HFFc6 (cell line): Measurements from ENCODE around the gene TOR1A. TPM values are rescaled to one million over a fixed set of nuclear protein-coding genes. Genes with fewer than 3 reads are reported as not detected.
"Not testable (repeated sequence)": the region's sequence is repeated elsewhere in the genome, so short reads cannot be mapped to it uniquely, and the experiment has no call there.

Source experiments
- DNase-seq: peaks from one replicate; pipeline ENCODE4 v3.0.0-alpha.2; 2018
- H3K27ac Mint-ChIP-seq: 2 replicates; pipeline ENCODE4 v1.8.0; 2020; ENCODE audit warnings: mild to moderate bottlenecking, mixed read lengths
- H3K27me3 Mint-ChIP-seq: 2 replicates; pipeline ENCODE4 v1.8.0; 2021; ENCODE audit warnings: mild to moderate bottlenecking, moderate library complexity, mixed read lengths; ENCODE audit not compliant: insufficient read depth
- H3K36me3 Mint-ChIP-seq: 2 replicates; pipeline ENCODE4 v1.8.0; 2021; ENCODE audit warnings: low read depth, mixed read lengths
- H3K4me1 Mint-ChIP-seq: 2 replicates; pipeline ENCODE4 v1.8.0; 2020; ENCODE audit warnings: low read depth, mixed read lengths
- H3K4me3 Mint-ChIP-seq: 2 replicates; pipeline ENCODE4 v1.8.0; 2020; ENCODE audit warnings: mild to moderate bottlenecking, moderate library complexity, mixed read lengths
- H3K9me3 Mint-ChIP-seq: 2 replicates; pipeline ENCODE4 v1.8.0; 2020; ENCODE audit warnings: mild to moderate bottlenecking, mixed read lengths
- total RNA-seq, 6 experiments: library from RNA; stranded (reverse); fragmentation: NEBNext Ultra II Directional; extraction: Animal tissue kit (Norgen Biotek cat#: 25700); gene quantifications; 2 replicates in 1 of 6; 3 replicates in 5 of 6; pipeline ENCODE4 v1.2.3, GENCODE V29; 2021
- TF ChIP-seq, protein P1 (sequence below): fragments of 200-600 bp; sonication (generic); IDR thresholded peaks from 2 replicates; pipeline ENCODE4 v1.5.0; 2021; ENCODE audit warnings: antibody characterized with exemption, mild to moderate bottlenecking

TOR1A gene
- total RNA-seq, 6 experiments from 2014 or later, result 59.1 to 70.5 (median 67.1) TPM

DNA sequence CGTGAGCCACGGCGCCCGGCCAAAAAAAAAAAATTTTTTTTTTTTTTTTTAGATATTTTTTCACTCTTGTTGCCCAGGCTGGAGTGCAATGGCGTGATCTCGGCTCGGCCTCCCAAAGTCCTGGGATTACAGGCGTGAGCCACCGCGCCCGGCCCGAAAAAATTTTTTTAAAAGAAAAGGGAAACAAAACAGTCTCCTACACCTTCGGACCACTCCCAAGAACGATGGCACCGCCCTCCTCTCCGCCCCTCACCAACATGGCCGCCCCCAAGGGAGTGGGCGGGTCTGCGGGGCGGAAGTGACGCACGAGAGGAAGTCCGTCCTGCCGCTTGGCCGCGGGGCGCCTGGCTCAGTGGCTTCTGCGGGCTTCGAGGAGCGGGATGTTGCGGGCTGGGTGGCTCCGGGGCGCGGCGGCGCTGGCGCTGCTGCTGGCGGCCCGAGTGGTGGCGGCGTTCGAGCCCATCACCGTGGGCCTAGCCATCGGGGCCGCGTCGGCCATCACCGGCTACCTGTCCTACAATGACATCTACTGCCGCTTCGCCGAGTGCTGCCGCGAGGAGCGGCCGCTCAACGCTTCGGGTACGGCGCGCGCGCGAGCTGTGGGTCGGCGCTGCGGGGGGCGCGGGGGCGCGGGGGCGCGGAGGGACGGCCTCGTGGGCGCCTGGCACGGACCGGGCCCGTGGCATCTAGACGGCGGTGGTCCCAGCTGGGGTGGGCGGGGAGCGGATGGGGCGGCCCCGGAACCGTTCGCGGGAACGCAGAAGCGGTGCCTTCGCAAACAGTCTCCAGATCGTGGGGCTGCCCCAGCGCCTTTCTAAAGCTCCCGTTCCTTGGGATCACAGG lies 20.9 kb downstream of the TOR1A start, which contains the start of gene TOR1B:
TOR1B (plus strand) TSS at position 352 of the 843 bp plus-strand sequence; CDS start at position 381, 29 bp downstream.
- Mint-ChIP-seq H3K36me3 (peaks cover 17% of the 10 kb centered on the region), H3K9me3 (no peaks in the 10 kb centered on the region), H3K4me1 (peaks cover 15% of the 10 kb centered on the region), H3K4me3 (peak within 1 kb of the TSS; percentile 92), H3K27ac (peak within 1 kb of the TSS; percentile 79), H3K27me3 (peaks cover 5% of the 10 kb centered on the region)
- TF ChIP-seq, protein P1, sequence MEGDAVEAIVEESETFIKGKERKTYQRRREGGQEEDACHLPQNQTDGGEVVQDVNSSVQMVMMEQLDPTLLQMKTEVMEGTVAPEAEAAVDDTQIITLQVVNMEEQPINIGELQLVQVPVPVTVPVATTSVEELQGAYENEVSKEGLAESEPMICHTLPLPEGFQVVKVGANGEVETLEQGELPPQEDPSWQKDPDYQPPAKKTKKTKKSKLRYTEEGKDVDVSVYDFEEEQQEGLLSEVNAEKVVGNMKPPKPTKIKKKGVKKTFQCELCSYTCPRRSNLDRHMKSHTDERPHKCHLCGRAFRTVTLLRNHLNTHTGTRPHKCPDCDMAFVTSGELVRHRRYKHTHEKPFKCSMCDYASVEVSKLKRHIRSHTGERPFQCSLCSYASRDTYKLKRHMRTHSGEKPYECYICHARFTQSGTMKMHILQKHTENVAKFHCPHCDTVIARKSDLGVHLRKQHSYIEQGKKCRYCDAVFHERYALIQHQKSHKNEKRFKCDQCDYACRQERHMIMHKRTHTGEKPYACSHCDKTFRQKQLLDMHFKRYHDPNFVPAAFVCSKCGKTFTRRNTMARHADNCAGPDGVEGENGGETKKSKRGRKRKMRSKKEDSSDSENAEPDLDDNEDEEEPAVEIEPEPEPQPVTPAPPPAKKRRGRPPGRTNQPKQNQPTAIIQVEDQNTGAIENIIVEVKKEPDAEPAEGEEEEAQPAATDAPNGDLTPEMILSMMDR, result no peak
- peak; percentile 76 for DNase-seq

DNA sequence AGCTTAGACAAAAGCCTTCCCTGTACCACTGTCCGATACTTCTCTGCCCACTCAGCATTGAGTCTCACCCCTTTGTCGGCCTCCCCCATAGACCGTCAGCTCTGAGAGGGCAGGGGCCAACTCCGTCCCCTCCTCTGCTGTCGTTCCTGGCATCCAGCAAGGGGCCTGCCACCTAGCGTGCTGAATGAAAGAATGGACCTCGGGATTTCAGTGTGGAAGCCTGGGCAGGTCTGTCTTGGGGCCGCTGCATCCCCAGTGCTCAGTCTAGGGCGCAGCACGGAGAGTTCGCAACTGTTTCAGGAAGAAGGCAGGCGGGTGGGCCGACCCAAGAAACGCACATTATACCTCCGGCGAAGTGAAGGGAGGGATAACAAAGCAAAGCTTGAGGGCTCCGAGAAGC lies 22.4 kb downstream of the TOR1A start:
- Mint-ChIP-seq H3K36me3 (peaks cover 10% of the 10 kb centered on the region; the same call in 1 of the 2 replicates), H3K9me3 (no peaks in the 10 kb centered on the region), H3K27me3 (peaks cover 5% of the 10 kb centered on the region), H3K27ac (no peak overlapping the region), H3K4me3 (peak overlapping the region; percentile 19; the same call in 1 of the 2 replicates), H3K4me1 (peaks cover 15% of the 10 kb centered on the region)
- TF ChIP-seq, protein P1, result no peak
- DNase-seq, result no peak

DNA sequence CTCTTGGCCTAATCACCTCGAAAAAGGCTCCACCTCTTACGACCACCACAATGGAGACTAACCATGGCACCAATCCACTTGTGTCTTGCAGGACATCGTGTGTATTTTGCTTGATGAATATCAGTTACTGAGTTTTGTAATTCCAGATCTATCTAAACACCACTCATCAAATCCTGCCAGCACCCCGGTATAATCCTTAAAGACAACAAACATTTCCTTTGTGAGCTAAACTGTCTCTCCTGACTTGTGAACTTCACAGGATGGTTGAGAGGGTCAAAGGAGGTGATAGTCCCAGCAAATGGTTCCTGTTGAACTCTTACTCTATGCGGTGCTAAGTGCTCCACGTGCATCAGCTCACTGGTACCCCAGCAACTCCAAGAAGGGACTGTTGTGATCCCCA lies 25.0 kb downstream of the TOR1A start:
- no peak for DNase-seq
- Mint-ChIP-seq H3K9me3 (no peaks in the 10 kb centered on the region), H3K27me3 (peaks cover 27% of the 10 kb centered on the region), H3K36me3 (no peaks in the 10 kb centered on the region), H3K27ac (no peak overlapping the region), H3K4me3 (no peak overlapping the region), H3K4me1 (peaks cover 3% of the 10 kb centered on the region)
- TF ChIP-seq, protein P1, result no peak

DNA sequence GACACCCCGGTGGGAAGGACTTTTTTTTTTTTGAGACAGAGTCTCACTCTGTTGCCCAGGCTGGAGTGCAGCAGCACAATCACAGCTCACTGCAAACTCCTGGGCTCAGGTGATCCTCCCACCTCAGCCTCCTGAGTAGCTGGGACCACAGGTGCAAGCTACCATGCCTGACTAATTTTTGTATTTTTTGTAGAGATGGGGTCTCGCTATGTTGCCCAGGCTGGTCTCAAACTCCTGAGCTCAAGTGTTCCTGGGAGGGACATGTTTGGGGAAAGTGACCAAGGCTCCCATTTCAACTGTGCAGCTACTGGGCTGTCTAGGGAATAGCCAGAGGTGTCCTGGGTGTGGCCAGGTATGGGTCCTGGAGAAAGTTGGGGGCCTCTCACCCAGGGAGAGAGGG lies 27.9 kb downstream of the TOR1A start:
- H3K4me3 Mint-ChIP-seq, H3K27ac Mint-ChIP-seq, DNase-seq, H3K36me3 Mint-ChIP-seq, H3K4me1 Mint-ChIP-seq, H3K9me3 Mint-ChIP-seq: not testable (repeated sequence)
- peaks cover 36% of the 10 kb centered on the region for H3K27me3 Mint-ChIP-seq

DNA sequence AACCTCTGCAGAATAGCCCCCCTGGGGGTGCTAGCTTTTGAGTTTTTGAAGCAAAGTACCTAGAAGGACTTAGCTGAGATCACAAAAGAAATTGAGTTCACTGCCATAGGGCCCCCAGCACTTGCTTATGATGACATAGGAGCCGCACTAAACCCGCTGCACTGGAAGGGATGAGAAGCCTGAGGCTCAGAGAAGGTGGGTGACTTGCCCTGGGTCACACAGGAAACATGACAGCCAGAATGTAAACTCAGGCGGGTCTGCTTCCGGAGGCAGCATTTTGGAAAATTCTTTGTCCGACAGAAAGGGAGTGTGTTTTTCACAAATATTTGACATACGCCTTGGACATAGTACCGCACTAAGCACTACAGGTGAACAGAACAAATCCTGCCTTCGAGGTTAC lies 29.4 kb downstream of the TOR1A start:
- no peak overlapping the region for H3K4me3 Mint-ChIP-seq
- TF ChIP-seq, protein P1, result no peak
- H3K36me3 Mint-ChIP-seq, result no peaks in the 10 kb centered on the region
- H3K9me3 Mint-ChIP-seq, result no peaks in the 10 kb centered on the region
- no peak overlapping the region for H3K27ac Mint-ChIP-seq
- H3K4me1 Mint-ChIP-seq, result 0 out of 2 replicates have a peak, but pooled peaks cover 4% of the 10 kb centered on the region
- H3K27me3 Mint-ChIP-seq, result peaks cover 38% of the 10 kb centered on the region
- no peak for DNase-seq

DNA sequence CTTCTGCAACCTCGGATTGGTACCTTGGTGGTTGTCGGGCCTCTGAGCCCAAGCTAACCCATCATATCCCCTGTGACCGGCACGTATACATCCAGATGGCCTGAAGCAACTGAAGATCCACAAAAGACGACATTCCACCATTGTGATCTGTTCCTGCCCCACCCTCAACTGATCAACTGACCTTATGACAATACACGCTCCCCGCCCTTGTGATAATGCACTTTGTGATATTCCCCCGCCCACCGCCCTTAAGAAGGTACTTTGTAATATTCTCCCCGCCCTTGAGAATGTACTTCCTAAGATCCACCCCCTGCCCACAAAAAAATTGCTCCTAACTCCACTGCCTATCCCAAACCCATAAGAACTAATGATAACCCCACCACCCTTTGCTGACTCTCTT lies 37.5 kb downstream of the TOR1A start:
- Mint-ChIP-seq H3K36me3 (no peaks in the 10 kb centered on the region), H3K27ac (no peak overlapping the region), H3K4me1 (peaks cover 31% of the 10 kb centered on the region), H3K4me3 (no peak overlapping the region), H3K27me3 (peaks cover 14% of the 10 kb centered on the region), H3K9me3 (no peaks in the 10 kb centered on the region)
- TF ChIP-seq, protein P1, result no peak
- no peak for DNase-seq
